ENCODE data around the gene ACP4.
"Not testable (repeated sequence)": the region's sequence is repeated elsewhere in the genome, so short reads cannot be mapped to it uniquely, and the experiment has no call there.

ACP4 gene

DNA sequence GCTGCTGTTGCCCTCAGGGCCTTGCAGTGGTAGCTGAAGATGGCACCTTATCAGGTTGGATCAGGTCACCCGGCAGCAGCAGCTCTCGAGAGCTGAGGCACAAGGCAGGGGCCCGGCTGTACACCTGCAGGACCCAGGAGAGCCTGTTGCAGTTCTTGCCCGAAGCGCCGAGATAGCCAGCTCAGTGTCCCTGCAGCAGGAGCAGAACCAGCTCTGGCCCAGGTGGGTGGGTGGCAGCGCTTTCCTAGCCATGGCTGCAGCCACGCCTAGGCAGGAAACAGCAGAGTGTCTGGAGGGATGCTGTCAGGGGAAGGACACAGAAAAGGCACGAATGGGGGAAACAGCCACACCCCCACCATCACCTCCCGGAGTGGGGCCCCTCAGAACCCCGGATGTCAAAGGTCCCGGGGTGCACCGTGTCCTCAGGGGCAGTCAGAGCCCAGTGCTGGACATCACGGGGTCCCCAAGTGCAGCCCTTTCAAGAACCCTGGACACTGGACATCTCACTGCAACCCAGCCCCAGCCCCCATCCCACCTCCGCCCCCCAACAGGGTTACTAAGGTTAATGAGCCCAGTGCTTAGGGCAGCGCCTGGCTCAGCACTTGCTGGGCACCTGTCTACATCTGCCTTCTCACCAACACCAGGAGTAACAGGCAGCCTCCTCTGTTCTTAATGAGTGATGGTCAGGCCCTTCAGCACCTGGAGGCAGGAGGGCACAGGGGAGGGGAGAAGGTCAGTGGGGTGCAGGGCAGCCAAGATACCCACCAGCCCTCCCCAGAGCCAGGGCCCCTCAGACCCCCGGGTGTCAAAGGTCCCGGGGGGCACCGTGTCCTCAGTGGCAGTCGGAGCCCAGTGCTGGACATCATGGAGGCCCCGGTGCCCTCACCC, 8.7 kb downstream of the ACP4 start:
- DNase-seq: no peak

DNA sequence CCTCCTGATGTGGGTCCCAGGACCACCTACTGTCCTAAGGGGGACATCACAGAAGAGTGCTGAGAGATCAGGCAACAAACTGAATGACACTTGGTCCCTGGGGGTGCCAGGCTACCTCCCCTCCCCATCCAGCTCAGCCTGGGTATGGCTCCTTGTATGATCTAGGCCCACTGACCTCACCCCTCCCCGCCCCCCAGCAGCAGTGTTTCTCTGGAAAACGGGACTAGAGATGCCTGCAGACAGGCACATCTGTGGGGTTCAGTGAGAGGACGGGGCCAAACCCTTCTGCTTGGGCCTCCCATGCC, 9.3 kb downstream of the ACP4 start:
- DNase-seq: no peak

DNA sequence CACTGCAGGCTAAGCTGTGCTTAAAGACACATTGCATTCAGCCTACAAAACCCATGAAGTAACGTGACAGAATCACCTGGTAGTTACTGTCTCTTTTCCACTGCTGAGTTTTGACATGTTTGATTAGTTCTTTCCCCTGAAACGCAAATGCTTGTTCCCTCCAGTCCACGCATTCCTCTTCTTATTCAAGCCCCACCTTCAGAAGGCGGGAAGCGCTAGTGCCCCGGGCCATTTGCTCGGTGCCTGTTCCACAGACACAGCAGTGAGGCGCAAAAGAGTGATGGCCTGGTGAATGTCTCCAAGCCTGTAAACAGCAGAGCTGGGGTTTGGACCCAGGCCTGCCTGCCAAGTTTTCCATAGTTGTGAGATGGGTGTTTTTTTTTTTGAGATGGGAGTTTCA, 10.9 kb downstream of the ACP4 start:
- DNase-seq: no peak

DNA sequence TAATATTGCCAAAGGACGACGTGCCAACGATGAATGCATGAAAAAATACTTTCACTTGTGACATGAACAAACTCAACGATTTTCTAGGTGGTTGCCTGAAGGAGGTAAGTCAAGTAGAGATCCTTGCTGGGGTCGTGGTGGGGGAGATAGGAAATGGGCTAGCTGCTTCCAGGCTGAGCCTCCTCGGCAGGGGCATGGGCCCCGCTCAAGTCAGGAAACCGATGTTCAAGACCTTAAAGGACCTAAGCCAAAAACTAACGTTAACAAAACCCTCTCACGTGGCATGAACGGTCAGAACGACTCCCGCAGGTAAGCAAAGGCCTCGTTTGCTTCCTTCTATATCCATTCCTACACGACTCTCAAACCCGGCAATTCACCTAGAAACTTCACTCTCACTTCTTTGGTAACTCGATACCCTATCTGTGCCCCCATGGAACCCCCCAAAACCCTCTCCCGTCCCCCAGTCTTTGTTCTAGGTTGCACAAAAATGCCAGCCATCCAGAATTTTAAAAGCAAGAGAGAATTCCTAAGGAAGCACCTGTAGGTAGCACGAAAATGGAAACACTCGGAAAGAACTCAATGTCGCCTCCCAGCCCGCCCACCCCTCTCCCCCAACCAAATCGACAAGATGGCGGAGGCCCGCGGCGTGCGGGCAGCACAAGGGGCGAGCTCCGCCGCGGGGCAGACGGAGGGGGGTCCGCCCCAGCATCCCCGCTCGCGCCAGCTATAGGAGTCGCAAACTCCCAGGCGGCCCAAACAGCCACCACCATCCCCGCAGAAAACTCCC, 13.6 kb downstream of the ACP4 start:
- peak; percentile 46 for DNase-seq

DNA sequence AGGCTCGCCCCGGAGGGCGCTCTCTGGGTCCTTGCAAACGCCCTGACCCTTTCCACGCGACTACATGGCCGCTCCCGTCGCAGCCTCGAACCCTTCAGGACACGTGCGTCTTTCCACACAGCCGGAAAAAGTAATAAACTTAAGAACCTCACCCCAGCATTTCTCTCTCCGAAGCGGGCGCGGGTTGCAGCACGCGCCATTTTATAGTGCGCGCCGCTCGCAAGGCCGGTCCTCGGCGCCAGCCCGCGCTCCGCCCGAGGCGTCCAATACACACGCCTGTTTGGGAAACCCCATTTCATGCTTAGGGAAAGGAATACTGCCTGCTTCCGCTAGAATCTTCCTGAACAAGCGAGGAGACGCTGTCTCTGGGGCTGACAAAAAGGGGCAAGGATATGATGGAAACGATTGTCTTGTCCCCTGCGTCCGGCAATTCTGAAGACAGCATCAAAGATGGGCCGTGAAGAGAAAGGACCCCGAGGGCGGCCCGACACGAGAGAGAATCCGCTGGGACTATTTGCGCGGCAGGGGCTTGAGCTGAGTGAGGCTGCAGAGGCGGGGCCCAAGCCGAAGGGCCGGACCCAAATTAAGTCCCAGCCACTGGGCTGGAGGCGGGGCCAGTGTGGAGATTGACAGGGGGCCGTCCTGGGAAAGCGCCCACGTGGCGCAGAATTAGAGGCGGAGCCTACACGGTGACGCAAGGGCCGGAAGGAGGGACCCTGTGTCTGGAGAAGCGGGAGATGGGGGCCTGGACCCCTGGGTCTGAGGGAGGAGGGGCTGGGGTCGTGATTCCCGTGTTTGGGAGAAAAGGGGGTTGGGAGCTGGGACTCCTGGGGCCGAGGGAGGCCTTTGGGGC, 14.4 kb downstream of the ACP4 start:
- peak; percentile 100 for DNase-seq

DNA sequence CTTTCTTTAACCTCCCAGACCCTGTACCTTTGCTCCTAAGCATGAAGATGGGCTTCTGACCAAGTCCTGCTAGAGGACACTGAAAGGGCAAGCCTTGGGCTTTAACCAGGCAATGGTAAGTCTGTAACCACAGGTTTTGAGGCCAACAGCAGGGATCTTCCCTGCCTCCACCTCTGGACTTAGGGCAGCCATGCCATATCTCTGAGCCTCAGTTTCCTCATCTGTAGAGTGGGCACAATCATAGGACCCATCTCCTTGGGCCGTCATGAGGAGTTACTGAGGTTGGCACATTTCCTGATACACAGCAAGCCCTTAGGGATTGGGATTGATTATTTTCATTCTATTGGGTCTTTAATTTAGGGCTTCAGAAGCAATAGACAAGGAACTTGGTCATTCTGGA, 18.6 kb downstream of the ACP4 start:
- DNase-seq: no peak

DNA sequence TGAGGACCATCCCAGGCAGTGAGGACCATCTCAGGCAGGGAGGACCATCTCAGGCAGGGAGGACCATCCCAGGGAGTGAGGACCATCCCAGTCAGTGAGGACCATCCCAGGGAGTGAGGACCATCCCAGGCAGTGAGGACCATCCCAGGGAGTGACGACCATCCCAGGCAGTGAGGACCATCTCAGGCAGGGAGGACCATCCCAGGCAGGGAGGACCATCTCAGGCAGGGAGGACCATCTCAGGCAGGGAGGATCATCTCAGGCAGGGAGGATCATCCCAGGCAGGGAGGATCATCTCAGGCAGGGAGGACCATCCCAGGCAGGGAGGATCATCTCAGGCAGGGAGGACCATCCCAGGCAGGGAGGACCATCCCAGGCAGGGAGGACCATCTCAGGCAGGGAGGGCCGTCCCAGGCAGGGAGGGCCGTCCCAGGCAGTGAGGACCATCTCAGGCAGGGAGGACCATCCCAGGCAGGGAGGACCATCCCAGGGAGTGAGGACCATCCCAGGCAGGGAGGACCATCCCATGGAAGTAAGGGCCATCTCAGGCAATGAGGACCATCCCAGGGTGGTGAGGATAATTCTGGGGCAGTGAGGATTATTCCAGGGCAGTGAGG, 21.5 kb downstream of the ACP4 start:
- DNase-seq: not testable (repeated sequence)

DNA sequence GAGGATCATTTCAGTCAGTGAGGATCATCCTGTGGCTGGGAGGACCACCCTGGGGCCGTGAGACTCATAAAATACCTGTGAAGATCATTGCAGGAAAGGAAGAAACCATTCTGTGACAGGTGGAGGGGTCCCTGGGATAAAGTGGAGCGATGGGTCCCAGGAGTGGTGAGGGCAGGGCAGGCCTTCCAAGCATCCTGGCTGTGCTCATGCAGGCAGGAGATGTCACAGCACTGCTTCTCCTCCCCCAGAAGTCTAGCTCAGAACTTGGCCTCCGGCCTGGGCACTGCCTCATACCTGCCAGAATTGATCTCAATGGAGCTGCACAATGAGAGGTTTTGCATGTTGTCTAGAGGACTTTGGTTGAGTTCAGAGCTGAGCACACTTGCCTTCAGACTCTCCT, 22.3 kb downstream of the ACP4 start:
- DNase-seq: no peak

DNA sequence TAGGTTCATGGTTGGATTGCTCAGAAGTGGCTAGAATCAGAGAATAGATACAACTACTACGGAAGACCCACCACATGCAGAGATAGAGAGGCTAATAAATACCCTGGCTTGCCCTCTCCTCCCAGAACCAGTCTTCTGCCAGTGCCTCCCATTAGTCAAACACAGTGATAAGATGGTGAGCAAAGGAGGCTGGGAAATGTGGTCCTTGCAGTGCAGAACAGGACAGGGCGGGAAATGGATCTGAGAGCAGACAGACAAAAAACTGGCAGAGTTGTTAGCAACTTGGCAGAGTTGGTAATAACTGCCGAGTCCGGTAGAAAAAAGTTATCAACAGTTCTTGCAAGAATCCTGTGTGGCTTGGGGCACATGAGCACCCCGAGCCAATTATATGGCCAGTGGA, 24.7 kb downstream of the ACP4 start:
- DNase-seq: no peak

DNA sequence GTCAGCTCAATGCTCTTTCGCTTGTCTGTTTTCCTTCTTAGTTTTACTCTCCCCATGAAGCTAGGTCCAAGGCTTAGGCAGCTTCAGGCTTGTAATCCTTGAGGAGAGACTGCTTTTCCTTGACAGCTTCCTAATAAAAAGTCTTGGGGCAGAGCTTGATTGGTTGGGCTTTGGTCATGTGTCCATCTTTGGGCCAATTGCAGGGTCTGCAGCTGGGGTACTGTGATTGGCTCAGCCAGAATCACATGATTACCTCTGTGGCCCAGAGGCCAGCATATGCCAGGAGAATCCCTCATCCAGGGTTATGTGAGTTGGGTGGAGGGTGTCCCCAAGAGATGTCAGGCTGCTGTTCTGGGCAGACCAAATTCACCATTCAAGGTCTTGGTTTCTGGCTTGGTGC, 25.2 kb downstream of the ACP4 start:
- DNase-seq: no peak

DNA sequence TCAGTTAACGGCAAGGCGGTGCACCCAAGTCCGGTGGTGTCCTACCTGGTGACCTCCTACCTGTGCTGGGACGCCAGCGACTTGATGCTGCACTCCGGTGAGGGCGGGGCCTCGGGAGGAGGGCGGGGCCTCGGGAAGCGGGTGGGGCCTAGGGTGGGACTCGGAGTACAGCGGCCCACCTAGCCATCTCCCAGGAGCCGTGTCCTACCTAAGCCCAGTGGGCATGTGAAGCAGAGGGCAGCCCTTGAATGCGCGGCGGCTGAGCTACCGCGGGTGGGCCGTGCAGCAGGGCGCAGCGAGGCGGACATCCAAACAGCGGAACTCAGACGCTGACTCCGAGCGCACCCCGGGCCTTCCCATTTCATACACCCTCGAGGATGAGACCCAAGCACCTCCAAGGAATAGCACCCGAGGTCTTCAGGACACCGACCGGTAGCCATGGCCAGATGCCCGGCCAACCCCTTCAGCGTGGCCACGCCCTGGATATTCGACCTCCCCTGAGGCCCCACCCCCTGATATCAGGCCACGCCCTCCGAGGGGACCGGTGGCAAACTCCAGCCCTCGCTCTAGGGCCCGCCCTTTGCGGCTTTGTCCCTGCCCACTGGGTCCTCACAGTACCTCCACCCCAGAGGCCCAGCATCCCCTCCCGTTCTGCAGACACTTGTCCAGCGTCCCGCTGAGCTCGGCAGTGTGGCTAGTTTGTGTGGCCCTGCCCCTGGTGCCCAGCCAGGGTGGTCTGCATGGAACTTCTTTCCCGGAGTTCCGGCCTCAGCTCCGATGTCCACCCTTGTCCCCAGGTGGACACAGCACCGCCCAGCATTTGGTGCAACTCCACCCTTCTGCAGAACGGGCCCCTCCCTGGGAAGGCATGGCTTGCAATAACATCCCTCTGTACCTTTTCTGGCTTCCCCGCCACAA, 28.0 kb downstream of the ACP4 start:
- peak; percentile 73 for DNase-seq

DNA sequence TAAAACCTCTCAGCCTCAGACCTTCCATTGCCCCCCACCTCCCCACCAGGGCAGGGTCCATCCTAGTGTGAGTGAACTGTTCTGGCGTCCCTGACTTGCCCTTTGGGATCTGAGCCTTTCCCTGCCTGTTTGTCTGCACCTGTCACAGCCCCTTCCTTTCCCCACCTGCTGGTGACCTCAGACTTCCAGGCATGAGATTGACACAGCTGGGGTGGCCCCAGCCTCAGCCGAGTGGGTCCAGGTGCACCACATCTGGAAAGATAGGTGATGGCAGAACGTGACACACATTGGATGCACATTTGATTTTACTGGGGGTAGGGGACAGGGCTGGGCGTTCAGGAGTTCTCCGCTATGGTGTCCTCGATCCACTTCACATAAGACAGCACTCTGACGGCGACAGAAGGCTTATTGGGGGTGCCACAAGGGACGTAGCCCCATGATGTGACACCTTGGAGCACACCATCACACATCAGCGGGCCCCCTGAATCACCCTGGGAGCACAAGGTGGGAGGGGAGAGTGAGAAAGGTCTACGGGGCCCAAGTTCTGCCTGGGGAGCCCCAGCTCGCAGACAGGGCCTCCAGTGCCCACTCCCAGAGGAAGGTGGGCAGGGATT, 28.8 kb downstream of the ACP4 start:
- no peak for DNase-seq

DNA sequence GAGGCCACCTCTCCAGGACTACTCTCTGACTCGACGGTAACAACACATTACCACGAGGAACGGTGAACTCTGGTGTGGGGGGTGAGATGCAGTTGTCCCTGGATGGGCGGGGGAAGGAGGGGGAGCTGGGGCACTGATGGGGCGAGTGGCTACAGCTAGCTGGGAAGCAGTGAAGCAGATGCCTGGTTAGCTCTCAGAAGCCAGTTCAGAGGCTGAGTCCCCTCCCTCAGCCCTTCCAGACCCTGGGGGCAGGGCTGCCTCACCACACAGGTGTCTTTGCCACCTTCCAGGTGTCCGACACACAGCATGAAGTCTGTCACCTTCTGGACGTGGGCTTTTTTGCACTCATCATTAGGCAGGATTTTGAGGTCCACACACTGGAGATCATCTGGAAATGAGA, 29.4 kb downstream of the ACP4 start:
- no peak for DNase-seq

DNA sequence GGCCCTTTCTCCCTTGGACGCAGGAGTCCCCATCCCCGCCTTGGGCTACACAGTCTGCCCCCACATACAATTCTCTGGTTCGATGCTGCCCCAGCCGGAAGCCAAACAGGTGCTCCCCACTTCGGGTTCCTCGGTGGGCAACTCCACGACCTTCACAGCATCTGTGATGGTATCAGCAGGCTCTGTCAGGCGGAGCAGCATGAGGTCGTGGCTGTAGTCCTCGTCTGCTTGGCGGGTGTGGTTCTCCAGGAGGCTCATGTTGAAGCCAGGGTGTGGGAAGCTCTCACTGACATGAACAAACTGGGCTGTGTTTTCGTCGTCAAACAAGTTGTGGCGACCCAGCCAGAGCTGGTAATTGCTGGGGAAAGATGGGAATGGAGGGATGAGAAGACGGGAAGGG, 29.9 kb downstream of the ACP4 start:
- no peak for DNase-seq

DNA sequence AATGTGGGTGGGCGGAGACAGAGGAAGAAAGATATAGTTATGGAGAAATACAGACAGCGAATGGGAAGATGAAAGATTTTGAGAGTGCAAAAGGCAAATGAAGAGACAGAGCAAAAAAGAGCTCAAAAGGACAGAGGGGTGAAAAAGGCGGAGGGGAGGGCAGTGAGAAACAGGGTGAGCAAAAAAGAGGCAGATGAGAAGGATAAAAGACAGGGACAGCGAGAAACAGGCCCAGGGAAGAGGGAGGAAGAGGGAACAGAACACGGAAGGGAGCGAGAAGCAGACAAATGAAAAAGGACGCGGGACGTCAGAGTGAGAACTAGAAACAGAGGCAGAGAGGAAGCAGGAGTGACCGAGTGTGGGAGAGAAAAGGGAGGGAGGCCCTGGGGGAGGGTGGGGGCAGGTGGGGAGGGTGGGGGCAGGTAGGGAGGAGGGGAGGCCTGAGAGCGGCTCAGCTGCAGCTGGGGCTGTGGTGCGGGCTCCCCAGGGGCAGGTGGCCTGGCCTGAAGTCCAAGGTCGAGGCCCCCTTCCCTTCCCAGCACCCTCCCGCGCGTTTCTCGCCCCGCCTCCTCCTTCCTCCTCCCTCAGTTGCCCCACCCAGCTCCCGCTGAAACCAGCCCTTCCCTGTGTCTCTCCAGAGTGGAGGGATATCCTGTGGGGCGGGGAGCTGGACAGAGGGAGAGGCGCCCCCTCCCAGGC, 30.5 kb downstream of the ACP4 start:
- DNase-seq: no peak

DNA sequence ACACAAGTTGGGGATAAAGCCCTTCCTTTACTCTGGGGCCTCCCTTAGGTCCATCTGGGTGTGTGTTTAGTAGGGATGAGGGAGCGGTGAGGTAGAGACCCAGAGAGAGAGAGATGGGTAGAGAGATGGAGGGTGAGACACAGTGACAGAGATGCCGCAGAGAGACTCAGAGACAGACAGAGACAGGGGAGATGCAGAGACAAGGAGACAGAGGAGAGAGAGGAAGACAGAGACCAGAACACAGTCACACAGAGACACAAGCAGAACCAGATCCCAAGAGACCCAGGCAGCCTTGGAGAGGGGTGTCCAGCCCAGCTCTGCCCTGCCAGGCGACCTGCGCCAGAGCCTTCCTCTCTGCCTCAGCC, 31.0 kb downstream of the ACP4 start:
- no peak for DNase-seq

DNA sequence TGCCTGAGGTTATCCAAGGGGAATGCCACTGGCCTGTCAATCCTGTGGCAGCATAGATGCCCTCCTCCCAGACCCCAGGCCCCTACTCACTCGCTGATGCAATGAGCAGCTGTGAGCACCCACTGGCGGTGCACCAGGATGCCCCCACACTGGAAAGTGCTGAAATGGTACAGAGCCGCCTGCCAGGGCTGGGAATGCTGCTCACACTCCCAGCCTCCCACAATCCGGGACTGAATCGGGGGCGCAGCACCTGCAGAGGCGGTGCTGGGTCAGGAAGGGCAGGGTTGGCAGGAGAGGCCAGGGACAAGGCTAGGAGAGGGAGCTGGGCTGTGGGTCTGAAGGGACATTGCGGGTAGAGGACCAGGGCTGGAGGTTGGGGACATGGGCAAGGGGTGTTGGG, 31.4 kb downstream of the ACP4 start:
- DNase-seq: no peak

DNA sequence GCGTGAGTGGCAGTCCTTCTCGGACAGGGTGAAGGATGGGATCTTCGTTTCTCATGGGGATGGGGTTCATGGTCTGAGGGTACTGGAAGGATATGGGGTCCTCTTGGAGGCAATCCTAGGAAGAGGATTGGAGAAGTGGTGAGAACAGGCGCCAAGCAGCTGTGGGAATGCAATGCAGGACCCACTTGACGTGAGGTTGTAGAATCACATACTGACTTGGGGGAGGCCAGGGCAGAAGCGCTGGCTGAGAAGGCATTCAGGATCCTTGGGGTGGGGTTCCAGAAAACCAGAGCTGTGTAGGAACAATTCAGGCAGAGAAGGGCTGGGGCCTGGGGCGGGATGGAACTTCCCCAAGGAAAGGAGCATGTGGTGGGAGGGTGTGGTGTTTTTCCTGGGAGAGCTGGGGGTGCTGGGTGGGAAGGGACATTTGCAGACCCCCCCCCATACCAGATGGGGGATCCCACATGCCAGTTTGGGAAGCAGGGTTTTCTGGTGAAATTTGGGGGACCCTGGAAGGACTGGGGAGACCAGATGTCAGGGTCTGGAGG, 32.5 kb downstream of the ACP4 start:
- no peak for DNase-seq

DNA sequence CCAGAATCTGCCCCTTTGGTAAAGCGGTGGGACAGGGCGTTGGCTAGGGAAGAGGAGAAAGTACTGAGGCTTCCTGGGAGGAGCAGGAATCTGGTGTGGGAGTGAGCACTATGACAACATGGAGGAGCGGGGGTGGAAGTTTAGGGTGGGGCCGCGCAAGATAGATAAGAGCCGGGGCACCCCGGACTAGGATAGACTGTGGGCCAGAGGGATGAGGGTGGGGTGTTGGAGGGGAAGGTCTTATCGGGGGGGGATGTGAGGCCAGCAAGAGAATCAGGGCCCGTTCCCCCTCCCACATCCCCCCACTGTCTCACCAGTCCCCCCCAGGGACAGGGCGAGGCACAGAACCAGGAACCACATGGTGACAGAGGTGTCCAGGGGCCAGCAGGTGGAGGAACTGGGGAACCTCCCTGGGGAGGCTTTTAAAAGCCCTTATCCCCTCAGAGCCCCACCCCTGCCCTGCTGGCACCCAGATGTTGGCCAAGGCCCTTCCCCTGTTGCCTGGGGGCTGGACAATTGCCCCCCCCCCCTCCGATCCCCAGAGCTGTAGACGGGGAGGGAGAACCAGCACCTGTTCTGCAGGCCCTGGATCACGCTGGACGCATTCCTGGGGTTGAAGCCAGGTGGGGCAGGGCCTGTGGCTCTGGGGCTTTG, 33.3 kb downstream of the ACP4 start, which contains the start of gene KLK1:
Gene KLK1 (minus strand): TSS at position 399 of the 654 bp plus-strand sequence. CDS start 39 bp downstream, at position 360.
- DNase-seq: no peak

Measured in NCI-H1105 (cell line).